Measurements from ENCODE around the gene ARG2. TPM values are rescaled to one million over a fixed set of nuclear protein-coding genes. Genes with fewer than 3 reads are reported as not detected.

ARG2 gene
- total RNA-seq, 1 donor = 11.2 TPM

DNA sequence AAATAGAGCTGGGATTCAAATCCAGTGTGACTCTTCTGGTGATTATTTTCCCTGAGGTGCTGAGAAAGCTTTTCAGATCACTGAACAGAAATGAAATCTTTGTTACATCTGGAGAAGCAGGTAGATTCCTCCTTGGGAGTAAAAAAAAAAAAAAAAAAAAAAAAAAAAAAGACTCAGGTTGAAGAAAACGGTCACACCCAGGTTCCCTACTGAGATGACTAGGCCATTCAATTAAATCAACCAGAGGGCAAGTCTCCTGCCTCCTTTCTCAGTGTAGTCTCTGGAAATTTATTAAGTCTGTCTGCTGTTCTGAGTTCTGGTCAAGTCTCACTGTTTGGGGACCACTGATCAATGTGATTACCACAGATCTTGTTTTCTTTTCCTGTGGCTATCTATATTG lies 24.0 kb downstream of the ARG2 start:
- Histone ChIP-seq H3K36me3 (ENCODE audit: insufficient read depth, low read length) (peaks cover 4% of the 10 kb centered on the region), H4K20me1 (ENCODE audit: insufficient read depth, low read length) (no peaks in the 10 kb centered on the region), H3K4me3 (ENCODE audit: insufficient read depth, low read length) (no peak overlapping the region), H2AFZ (ENCODE audit: low read length) (no peak overlapping the region), H3K9me3 (ENCODE audit: low read depth, low read length) (no peaks in the 10 kb centered on the region), H3K27ac (ENCODE audit: low read depth, low read length) (no peak overlapping the region), H3K4me1 (ENCODE audit: insufficient read depth, low read length) (no peaks in the 10 kb centered on the region), H3K27me3 (ENCODE audit: insufficient read depth, low read length) (no peaks in the 10 kb centered on the region), H3K4me2 (ENCODE audit: insufficient read depth, low read length) (no peak overlapping the region), H3K79me2 (ENCODE audit: insufficient read depth, low read length) (no peaks in the 10 kb centered on the region)
- DNase-seq (ENCODE audit: insufficient read length, low spot score, missing footprints) = no peak
- TF ChIP-seq, protein P1, sequence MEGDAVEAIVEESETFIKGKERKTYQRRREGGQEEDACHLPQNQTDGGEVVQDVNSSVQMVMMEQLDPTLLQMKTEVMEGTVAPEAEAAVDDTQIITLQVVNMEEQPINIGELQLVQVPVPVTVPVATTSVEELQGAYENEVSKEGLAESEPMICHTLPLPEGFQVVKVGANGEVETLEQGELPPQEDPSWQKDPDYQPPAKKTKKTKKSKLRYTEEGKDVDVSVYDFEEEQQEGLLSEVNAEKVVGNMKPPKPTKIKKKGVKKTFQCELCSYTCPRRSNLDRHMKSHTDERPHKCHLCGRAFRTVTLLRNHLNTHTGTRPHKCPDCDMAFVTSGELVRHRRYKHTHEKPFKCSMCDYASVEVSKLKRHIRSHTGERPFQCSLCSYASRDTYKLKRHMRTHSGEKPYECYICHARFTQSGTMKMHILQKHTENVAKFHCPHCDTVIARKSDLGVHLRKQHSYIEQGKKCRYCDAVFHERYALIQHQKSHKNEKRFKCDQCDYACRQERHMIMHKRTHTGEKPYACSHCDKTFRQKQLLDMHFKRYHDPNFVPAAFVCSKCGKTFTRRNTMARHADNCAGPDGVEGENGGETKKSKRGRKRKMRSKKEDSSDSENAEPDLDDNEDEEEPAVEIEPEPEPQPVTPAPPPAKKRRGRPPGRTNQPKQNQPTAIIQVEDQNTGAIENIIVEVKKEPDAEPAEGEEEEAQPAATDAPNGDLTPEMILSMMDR (IDR thresholded peaks at IDR 0.05; ENCODE audit: extremely low read depth, low read depth, low read length) = no peak

DNA sequence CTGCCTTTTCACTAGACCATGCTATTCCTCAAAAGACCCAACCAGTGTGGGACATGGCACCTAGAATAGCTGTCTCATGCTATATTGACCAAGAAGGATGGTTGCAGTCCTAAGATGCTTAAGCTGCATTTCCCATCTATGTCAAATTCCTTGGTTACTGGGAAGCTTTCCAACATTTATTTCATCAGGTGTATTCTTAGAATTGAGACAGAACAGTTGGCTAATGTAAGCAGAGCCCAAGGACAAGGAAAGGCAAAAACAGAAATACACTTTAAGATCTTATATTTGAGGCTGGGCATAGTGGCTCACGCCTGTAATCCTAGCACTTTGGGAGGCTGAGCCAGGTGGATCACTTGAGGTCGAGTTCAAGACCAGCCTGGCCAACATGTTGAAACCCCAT lies 24.7 kb downstream of the ARG2 start:
- Histone ChIP-seq H3K4me3 (ENCODE audit: insufficient read depth, low read length) (no peak overlapping the region), H3K4me1 (ENCODE audit: insufficient read depth, low read length) (no peaks in the 10 kb centered on the region)
- no peak for DNase-seq (ENCODE audit: insufficient read length, low spot score, missing footprints)

DNA sequence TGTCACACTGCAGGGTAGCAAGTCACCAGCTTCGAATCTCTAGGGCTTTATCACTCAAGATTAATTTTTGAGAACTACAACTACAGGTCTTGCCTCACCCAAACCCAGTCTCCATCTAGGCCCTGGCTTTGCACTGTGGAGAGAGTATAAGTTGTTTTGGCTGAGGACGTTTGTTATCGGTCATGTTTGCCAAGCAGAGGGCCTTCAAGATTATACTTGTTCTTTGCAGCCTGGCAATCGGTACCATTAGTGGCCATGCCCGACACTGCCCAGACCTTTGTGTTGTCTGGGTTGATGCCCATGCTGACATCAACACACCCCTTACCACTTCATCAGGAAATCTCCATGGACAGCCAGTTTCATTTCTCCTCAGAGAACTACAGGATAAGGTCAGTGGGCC lies 25.7 kb downstream of the ARG2 start:
- H4K20me1 ChIP-seq (ENCODE audit: insufficient read depth, low read length) = no peaks in the 10 kb centered on the region
- no peak overlapping the region for H2AFZ ChIP-seq (ENCODE audit: low read length)
- peaks cover 19% of the 10 kb centered on the region for H3K36me3 ChIP-seq (ENCODE audit: insufficient read depth, low read length)
- H3K4me3 ChIP-seq (ENCODE audit: insufficient read depth, low read length) = no peak overlapping the region
- H3K9me3 ChIP-seq (ENCODE audit: low read depth, low read length) = no peaks in the 10 kb centered on the region
- H3K27me3 ChIP-seq (ENCODE audit: insufficient read depth, low read length) = no peaks in the 10 kb centered on the region
- TF ChIP-seq, protein P1 (IDR thresholded peaks at IDR 0.05; ENCODE audit: extremely low read depth, low read depth, low read length) = no peak
- no peaks in the 10 kb centered on the region for H3K79me2 ChIP-seq (ENCODE audit: insufficient read depth, low read length)
- H3K4me1 ChIP-seq (ENCODE audit: insufficient read depth, low read length) = peaks cover 5% of the 10 kb centered on the region
- H3K4me2 ChIP-seq (ENCODE audit: insufficient read depth, low read length) = no peak overlapping the region
- H3K27ac ChIP-seq (ENCODE audit: low read depth, low read length) = no peak overlapping the region
- no peak for DNase-seq (ENCODE audit: insufficient read length, low spot score, missing footprints)

More for the DNA sequence above, 24.7 kb downstream of the ARG2 start:
- no peaks in the 10 kb centered on the region for H3K9me3 ChIP-seq (ENCODE audit: low read depth, low read length)
- H4K20me1 ChIP-seq (ENCODE audit: insufficient read depth, low read length) = no peaks in the 10 kb centered on the region
- no peak overlapping the region for H3K27ac ChIP-seq (ENCODE audit: low read depth, low read length)
- H3K36me3 ChIP-seq (ENCODE audit: insufficient read depth, low read length) = peaks cover 10% of the 10 kb centered on the region
- no peak overlapping the region for H2AFZ ChIP-seq (ENCODE audit: low read length)
- H3K27me3 ChIP-seq (ENCODE audit: insufficient read depth, low read length) = no peaks in the 10 kb centered on the region
- H3K79me2 ChIP-seq (ENCODE audit: insufficient read depth, low read length) = no peaks in the 10 kb centered on the region
- TF ChIP-seq, protein P1 (IDR thresholded peaks at IDR 0.05; ENCODE audit: extremely low read depth, low read depth, low read length) = no peak
- no peak overlapping the region for H3K4me2 ChIP-seq (ENCODE audit: insufficient read depth, low read length)

DNA sequence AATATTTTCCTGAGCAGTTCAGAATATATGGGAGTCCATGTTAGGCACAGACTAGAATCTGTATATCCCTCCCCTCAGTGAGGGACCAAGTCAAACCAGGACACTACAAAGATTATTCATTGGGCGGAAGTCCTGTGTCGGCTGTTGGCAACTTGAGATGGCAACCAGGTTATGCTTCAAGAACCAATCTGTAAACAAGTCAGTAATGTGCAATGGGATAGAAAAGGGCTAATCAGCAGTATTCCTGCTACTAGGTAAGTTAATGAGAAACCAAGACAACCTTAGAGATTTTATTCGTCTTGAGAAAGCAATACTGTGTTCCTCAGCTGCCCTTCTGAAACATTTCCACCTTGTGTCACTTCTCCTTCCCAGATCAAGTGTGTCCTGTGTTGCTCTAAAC lies 26.4 kb downstream of the ARG2 start:
- H3K27me3 ChIP-seq (ENCODE audit: insufficient read depth, low read length) = no peaks in the 10 kb centered on the region
- no peaks in the 10 kb centered on the region for H4K20me1 ChIP-seq (ENCODE audit: insufficient read depth, low read length)
- no peaks in the 10 kb centered on the region for H3K79me2 ChIP-seq (ENCODE audit: insufficient read depth, low read length)
- no peaks in the 10 kb centered on the region for H3K9me3 ChIP-seq (ENCODE audit: low read depth, low read length)
- peaks cover 11% of the 10 kb centered on the region for H3K4me1 ChIP-seq (ENCODE audit: insufficient read depth, low read length)
- no peak overlapping the region for H3K4me2 ChIP-seq (ENCODE audit: insufficient read depth, low read length)
- no peak for DNase-seq (ENCODE audit: insufficient read length, low spot score, missing footprints)
- no peak overlapping the region for H2AFZ ChIP-seq (ENCODE audit: low read length)
- H3K27ac ChIP-seq (ENCODE audit: low read depth, low read length) = no peak overlapping the region
- TF ChIP-seq, protein P1 (IDR thresholded peaks at IDR 0.05; ENCODE audit: extremely low read depth, low read depth, low read length) = no peak
- H3K36me3 ChIP-seq (ENCODE audit: insufficient read depth, low read length) = peaks cover 27% of the 10 kb centered on the region
- H3K4me3 ChIP-seq (ENCODE audit: insufficient read depth, low read length) = no peak overlapping the region
